IMR-90 (cell line): ENCODE data around the gene TAS2R1. TPM values are rescaled to one million over a fixed set of nuclear protein-coding genes. Genes with fewer than 3 reads are reported as not detected.

Source experiments
- ATAC-seq: fragments of 200-7000 bp; cut with Tn5 transposase; 2 replicates; pipeline ENCODE4 v1.9.1; 2020; ENCODE audit warnings: low read depth, mild to moderate bottlenecking, moderate library complexity
- BruUV-seq: library from RNA; stranded (reverse); fragments of 400-500 nt; replicated peaks from 2 replicates; lab custom pipeline; 2021; lab: Mats Ljungman, UMichigan
- CTCF ChIA-PET: fragments of 300-600 bp; formaldehyde crosslinking; extraction: SDS; loops from one replicate; lab custom pipeline; 2021; ENCODE audit warnings: antibody characterized with exemption; lab: Yijun Ruan, JAX
- POLR2A ChIA-PET: fragments of 300-600 bp; sonication (Branson Sonifier 250); formaldehyde crosslinking; loops from one replicate; lab custom pipeline; 2022; ENCODE audit warnings: antibody characterized with exemption; ENCODE audit not compliant: unreplicated experiment; lab: Charles Lee
- DNase-seq: peaks from one replicate; pipeline ENCODE4 v3.0.0; 2013
- H2AFZ ChIP-seq: replicated peaks from 2 replicates; pipeline ENCODE3; 2013; ENCODE audit warnings: low read length, mild to moderate bottlenecking; ENCODE audit not compliant: poor library complexity
- H2AK5ac ChIP-seq: 2 replicates; pipeline ENCODE4 v1.6.1; 2013; ENCODE audit warnings: low read depth, low read length, inconsistent platforms
- H2AK9ac ChIP-seq: replicated peaks from 2 replicates; pipeline ENCODE3; 2013; ENCODE audit warnings: mild to moderate bottlenecking, low read depth, low read length, moderate library complexity; ENCODE audit not compliant: poor library complexity
- H2BK120ac ChIP-seq: 2 replicates; pipeline ENCODE4 v1.6.1; 2013; ENCODE audit warnings: low read depth, low read length, inconsistent platforms
- H2BK15ac ChIP-seq: 3 replicates; pipeline ENCODE4 v1.6.1; 2013; ENCODE audit warnings: low read depth, low read length, inconsistent platforms
- H2BK20ac ChIP-seq: 2 replicates; pipeline ENCODE4 v1.6.1; 2013; ENCODE audit warnings: low read depth, mild to moderate bottlenecking, inconsistent platforms, low read length, moderate library complexity
- H2BK5ac ChIP-seq: 2 replicates; pipeline ENCODE4 v1.6.1; 2013; ENCODE audit warnings: mild to moderate bottlenecking, low read depth, low read length, inconsistent platforms; ENCODE audit not compliant: poor library complexity, severe bottlenecking
- H3K14ac ChIP-seq: replicated peaks from 2 replicates; pipeline ENCODE4 v1.6.1; 2013; ENCODE audit warnings: low read depth, low read length, inconsistent platforms
- H3K18ac ChIP-seq: 2 replicates; pipeline ENCODE4 v1.6.1; 2013; ENCODE audit warnings: low read depth, low read length, control low read depth
- H3K23ac ChIP-seq: 2 replicates; pipeline ENCODE4 v1.6.1; 2013; ENCODE audit warnings: low read depth, low read length, inconsistent platforms
- H3K27ac ChIP-seq: 2 replicates; pipeline ENCODE4 v1.5.1; 2013; ENCODE audit warnings: mild to moderate bottlenecking, control low read depth, low read length; ENCODE audit not compliant: insufficient read depth
- H3K27me3 ChIP-seq: 2 replicates; pipeline ENCODE4 v1.6.1; 2013; ENCODE audit warnings: low read length; ENCODE audit not compliant: control insufficient read depth, insufficient read depth
- H3K36me3 ChIP-seq: 2 replicates; pipeline ENCODE4 v1.6.1; 2013; ENCODE audit warnings: low read length, mixed read lengths; ENCODE audit not compliant: control insufficient read depth, insufficient read depth
- H3K4ac ChIP-seq: 2 replicates; pipeline ENCODE4 v1.6.1; 2013; ENCODE audit warnings: low read depth, low read length, inconsistent platforms
- H3K4me1 ChIP-seq: 2 replicates; pipeline ENCODE4 v1.6.1; 2013; ENCODE audit warnings: low read length, mixed read lengths; ENCODE audit not compliant: control insufficient read depth, insufficient read depth
- H3K4me2 ChIP-seq: 2 replicates; pipeline ENCODE4 v1.6.1; 2013; ENCODE audit warnings: low read depth, mild to moderate bottlenecking, control low read depth, low read length, moderate library complexity
- H3K4me3 ChIP-seq: 2 replicates; pipeline ENCODE4 v1.5.1; 2013; ENCODE audit warnings: low read depth, mild to moderate bottlenecking, control low read depth, low read length, moderate library complexity; ENCODE audit not compliant: insufficient read depth
- H3K56ac ChIP-seq: 2 replicates; pipeline ENCODE4 v1.6.1; 2013; ENCODE audit warnings: low read length, inconsistent platforms; ENCODE audit not compliant: insufficient read depth; ENCODE audit errors: extremely low read depth
- H3K79me1 ChIP-seq, 2 experiments: 2 replicates each; pipeline ENCODE4 v1.6.1; 2013; ENCODE audit warnings: low read length in 2 of 2, inconsistent platforms in 1 of 2, low read depth in 1 of 2
- H3K9ac ChIP-seq: 2 replicates; pipeline ENCODE4 v1.6.1; 2013; ENCODE audit warnings: low read depth, low read length, control low read depth
- H3K9me1 ChIP-seq: 2 replicates; pipeline ENCODE4 v1.6.1; 2013; ENCODE audit warnings: low read length, inconsistent platforms; ENCODE audit not compliant: insufficient read depth
- H3K9me3 ChIP-seq: 2 replicates; pipeline ENCODE4 v1.6.1; 2013; ENCODE audit warnings: low read length; ENCODE audit not compliant: control insufficient read depth, insufficient read depth
- H4K20me1 ChIP-seq: 2 replicates; pipeline ENCODE4 v1.6.1; 2013; ENCODE audit warnings: low read length, inconsistent platforms; ENCODE audit not compliant: insufficient read depth
- H4K5ac ChIP-seq: 2 replicates; pipeline ENCODE4 v1.6.1; 2013; ENCODE audit warnings: mild to moderate bottlenecking, low read depth, low read length, control low read depth
- H4K8ac ChIP-seq, 2 experiments: 2 replicates each; pipeline ENCODE4 v1.6.1; 2013; ENCODE audit warnings: low read depth in 2 of 2, low read length in 2 of 2, control low read depth in 1 of 2, inconsistent platforms in 1 of 2
- H4K91ac ChIP-seq: 2 replicates; pipeline ENCODE4 v1.6.1; 2013; ENCODE audit warnings: low read depth, low read length, inconsistent platforms; ENCODE audit not compliant: insufficient read depth
- BHLHE40 ChIP-seq: fragments of 150-350 bp; IDR thresholded peaks from 2 replicates; pipeline ENCODE4 v1.6.1; 2016; ENCODE audit warnings: mild to moderate bottlenecking, low read depth, low read length
- MAFK ChIP-seq: IDR thresholded peaks from 2 replicates; pipeline ENCODE4 v1.6.1; 2012; ENCODE audit warnings: low read depth, low read length, improper control_type of control experiment
- RAD21 ChIP-seq: IDR thresholded peaks from 2 replicates; pipeline ENCODE4 v1.6.1; 2012; ENCODE audit warnings: low read length, improper control_type of control experiment
- WGBS, 2 experiments: methylation state at CpG; one replicate each; pipeline versions ENCODE4 v1.1.5 to v1.1.7; 2013; ENCODE audit warnings: missing lambda C conversion rate in 2 of 2; ENCODE audit not compliant: insufficient read length in 1 of 2; ENCODE audit errors: extremely low coverage in 2 of 2; 5-methylcytosine and 5-hydroxymethylcytosine counted together
- dilution Hi-C: fragments of 300-500 bp; cut with HindIII; formaldehyde crosslinking; loops from one replicate; pipeline ENCODE4 v1.14.3; 2018; ENCODE audit warnings: low sequenced_read_pairs; ENCODE audit not compliant: unreplicated experiment
- in situ Hi-C: fragments of 300-500 bp; cut with MboI; formaldehyde crosslinking; loops from 3 replicates; pipeline ENCODE4 v1.14.3; 2019; ENCODE audit warnings: low sequenced_read_pairs, inconsistent platforms, mixed read lengths
- intact Hi-C: fragments of 100-400 bp; cut with micrococcal nuclease; formaldehyde crosslinking; loops from 2 replicates; pipeline ENCODE4 v1.10.0; 2022
- polyA plus RNA-seq, 3 experiments: library from polyadenylated mRNA; depleted of rRNA; stranded (reverse); fragments of >200 nt; gene quantifications; 2 replicates each; pipeline ENCODE4 v1.2.3, GENCODE V29; 2012; ENCODE audit warnings: low replicate concordance in 1 of 3
- total RNA-seq: library from RNA; depleted of rRNA; stranded (reverse); fragments of >200 nt; gene quantifications from 2 replicates; pipeline ENCODE4 v1.2.3, GENCODE V29; 2012
- TF ChIP-seq, protein P1 (sequence below): fragments of 150-350 bp; IDR thresholded peaks from 2 replicates; pipeline ENCODE4 v1.6.1; 2016; ENCODE audit warnings: low read depth, mild to moderate bottlenecking, low read length, moderate library complexity, borderline replicate concordance
- TF ChIP-seq, protein P2 (sequence below): conservative IDR thresholded peaks from 2 replicates; pipeline ENCODE4 v1.5.1; 2012; ENCODE audit warnings: mild to moderate bottlenecking, low read depth, low read length, improper control_type of control experiment

Gene TAS2R1
- total and polyA plus RNA-seq, 2 of the 4 experiments (the other 2 are of a cell fraction) = not detected

DNA sequence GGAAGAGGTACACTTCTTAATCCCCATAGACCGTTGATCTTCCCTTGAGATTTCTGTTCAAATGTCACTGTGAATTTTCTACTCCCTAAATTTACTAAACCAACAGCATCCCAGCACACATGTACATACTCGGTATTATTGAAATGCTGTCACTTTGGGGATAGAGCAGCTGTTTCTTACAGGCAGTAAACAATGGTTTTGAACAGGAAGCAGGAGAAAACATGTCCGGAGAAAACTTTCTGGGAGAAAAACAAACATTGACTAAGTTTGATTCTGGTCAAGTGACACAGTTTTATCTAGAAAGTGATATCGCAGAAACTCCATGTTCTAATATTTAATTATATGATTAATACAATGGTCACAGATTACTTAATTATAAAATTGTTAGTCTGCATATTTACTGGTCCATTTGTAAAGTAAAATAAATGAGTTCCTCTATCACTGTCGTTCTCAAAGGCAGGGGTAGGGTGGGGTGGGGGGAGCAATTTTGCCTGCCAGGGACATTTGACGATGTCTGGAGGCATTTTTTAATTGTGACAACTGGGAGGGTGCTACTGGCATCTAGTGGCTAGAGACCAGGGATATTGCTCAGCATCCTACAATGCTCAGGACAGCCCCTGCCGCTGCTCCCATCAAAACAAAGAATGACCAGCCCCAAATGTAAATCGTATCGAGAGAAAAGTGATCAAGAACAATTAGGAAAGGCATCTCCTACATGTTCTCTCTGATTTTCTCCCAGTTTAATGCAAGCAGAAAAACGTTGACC lies 12.2 kb downstream of the TAS2R1 start:
- Histone ChIP-seq H3K56ac (no peak overlapping the region), H3K23ac (no peak overlapping the region), H2BK15ac (no peak overlapping the region; the same call in 2 of the 3 replicates), H4K20me1 (no peaks in the 10 kb centered on the region), H3K9ac (no peak overlapping the region), H3K18ac (no peak overlapping the region), H3K9me3 (no peaks in the 10 kb centered on the region), H3K4me3 (no peak overlapping the region), H4K5ac (no peak overlapping the region), H4K91ac (no peak overlapping the region), H2BK20ac (no peak overlapping the region), H3K27me3 (no peaks in the 10 kb centered on the region), H3K79me1 (no peaks in the 10 kb centered on the region), H3K27ac (no peak overlapping the region), H3K9me1 (no peaks in the 10 kb centered on the region; the same call in 1 of the 2 replicates), H4K8ac (no peak overlapping the region), H3K4me1 (peaks cover 4% of the 10 kb centered on the region; the same call in 1 of the 2 replicates), H2BK120ac (peak overlapping the region; percentile 42; the same call in 1 of the 2 replicates), H2AFZ (peak overlapping the region; percentile 46), H3K4ac (no peak overlapping the region), H2AK9ac (no peak overlapping the region), H3K14ac (no peak overlapping the region), H3K36me3 (no peaks in the 10 kb centered on the region), H3K4me2 (no peak overlapping the region), H2AK5ac (no peak overlapping the region), H2BK5ac (no peak overlapping the region)
- WGBS, 2 experiments = no CpG with 5 or more reads among the region's 10 CpGs
- no peak for ATAC-seq
- intact Hi-C loops = no loop called here
- BruUV-seq = no TSS peak
- dilution Hi-C loops = no loop called here
- TF ChIP-seq, protein P1, sequence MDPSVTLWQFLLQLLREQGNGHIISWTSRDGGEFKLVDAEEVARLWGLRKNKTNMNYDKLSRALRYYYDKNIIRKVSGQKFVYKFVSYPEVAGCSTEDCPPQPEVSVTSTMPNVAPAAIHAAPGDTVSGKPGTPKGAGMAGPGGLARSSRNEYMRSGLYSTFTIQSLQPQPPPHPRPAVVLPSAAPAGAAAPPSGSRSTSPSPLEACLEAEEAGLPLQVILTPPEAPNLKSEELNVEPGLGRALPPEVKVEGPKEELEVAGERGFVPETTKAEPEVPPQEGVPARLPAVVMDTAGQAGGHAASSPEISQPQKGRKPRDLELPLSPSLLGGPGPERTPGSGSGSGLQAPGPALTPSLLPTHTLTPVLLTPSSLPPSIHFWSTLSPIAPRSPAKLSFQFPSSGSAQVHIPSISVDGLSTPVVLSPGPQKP = no peak
- TF ChIP-seq, protein P2, sequence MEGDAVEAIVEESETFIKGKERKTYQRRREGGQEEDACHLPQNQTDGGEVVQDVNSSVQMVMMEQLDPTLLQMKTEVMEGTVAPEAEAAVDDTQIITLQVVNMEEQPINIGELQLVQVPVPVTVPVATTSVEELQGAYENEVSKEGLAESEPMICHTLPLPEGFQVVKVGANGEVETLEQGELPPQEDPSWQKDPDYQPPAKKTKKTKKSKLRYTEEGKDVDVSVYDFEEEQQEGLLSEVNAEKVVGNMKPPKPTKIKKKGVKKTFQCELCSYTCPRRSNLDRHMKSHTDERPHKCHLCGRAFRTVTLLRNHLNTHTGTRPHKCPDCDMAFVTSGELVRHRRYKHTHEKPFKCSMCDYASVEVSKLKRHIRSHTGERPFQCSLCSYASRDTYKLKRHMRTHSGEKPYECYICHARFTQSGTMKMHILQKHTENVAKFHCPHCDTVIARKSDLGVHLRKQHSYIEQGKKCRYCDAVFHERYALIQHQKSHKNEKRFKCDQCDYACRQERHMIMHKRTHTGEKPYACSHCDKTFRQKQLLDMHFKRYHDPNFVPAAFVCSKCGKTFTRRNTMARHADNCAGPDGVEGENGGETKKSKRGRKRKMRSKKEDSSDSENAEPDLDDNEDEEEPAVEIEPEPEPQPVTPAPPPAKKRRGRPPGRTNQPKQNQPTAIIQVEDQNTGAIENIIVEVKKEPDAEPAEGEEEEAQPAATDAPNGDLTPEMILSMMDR = no peak
- TF ChIP-seq BHLHE40 (no peak), RAD21 (no peak), MAFK (no peak)
- DNase-seq = no peak
- in situ Hi-C loops = no loop called here
- POLR2A ChIA-PET = no interaction called here
- CTCF ChIA-PET = interaction anchor here (0.7 kb wide), 1 partner anchor 12 kb away, joined by 3 read pairs; no protein-coding TSS in a partner anchor
